ENCODE data around the gene MBNL1.

GRCh38 chr3:152377184-152377570, 108.4 kb downstream of the MBNL1 start:
- TF ChIP-seq POLR2A (IDR thresholded peaks at IDR 0.05; ENCODE audit: low read length) (no peak), GATA1 (IDR thresholded peaks at IDR 0.05; ENCODE audit: low read depth, low read length) (no peak)

All from erythroblast (primary cell).